Stimulated activated CD8-positive, alpha-beta memory T cell treated with anti-CD3 and anti-CD28 coated beads, Interleukin-7, amount 100 ng/mL, for 1 hour (primary cell): ENCODE measurements around the gene CAPZB.
"Not testable (repeated sequence)": the region's sequence is repeated elsewhere in the genome, so short reads cannot be mapped to it uniquely, and the experiment has no call there.

Experiments used
- DNase-seq, 2 donors: peaks; one replicate each; pipeline ENCODE4 v3.0.0-alpha.2; 2020; ENCODE audit warnings: low read depth in 2 of 2

The CAPZB gene

GRCh38 chr1:19310720-19311502 lies 174.4 kb downstream of the CAPZB start:
- DNase-seq, result no peak

- DNase-seq, result no peak
Observed at GRCh38 chr1:19310061-19310460, 175.3 kb downstream of the CAPZB start.

DNA sequence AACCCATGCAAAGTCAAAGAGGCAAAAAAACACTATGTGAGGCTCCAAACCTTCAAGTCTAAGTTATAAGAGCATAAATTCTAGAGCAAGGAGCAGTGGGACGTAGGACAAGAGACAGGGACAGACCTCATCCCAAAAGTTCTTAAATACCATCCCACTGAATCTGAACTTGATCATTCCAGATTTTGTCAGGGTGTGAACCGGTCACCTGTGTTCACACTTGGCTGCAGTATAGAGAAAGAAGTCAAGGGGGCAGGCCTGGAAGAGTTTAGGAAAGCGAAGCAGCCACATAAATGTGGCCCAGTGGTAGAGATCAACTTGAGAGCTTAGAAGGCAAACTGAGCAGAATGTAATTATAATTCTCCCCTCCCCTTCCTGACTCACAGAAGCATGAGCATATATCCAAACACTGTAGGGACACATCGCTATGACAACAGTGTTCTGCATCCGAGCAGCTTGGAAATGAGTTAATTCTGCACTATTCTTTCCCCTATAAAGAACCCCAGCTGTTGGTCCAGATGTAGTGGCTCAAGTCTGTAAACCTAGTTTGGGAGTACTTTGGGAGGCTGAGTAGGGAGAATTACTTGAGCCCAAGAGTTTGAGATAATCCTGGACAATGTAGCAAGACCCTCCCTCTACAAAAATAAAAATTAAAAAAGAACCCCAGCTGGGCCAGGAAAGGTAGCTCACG lies 176.1 kb downstream of the CAPZB start:
- DNase-seq, result no peak

DNA sequence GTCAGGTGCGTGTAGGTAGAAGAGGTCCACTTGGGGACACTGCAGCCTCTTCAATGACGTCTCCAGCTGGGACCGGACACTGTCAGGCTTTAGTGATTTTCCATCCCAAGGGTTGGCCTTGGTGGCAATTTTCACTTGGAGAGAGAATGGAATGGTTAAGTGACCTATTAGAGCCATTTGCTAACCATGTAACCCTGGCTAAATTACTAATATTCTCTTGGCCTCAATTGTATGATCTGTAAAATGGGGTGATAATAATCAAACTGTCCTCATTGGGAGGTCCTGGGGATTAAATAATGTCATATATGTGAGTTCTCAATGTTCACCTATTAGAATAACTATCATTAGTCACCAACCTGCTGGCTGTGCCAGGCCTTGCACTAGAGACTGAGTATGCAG lies 176.8 kb downstream of the CAPZB start:
- DNase-seq, result no peak

DNA sequence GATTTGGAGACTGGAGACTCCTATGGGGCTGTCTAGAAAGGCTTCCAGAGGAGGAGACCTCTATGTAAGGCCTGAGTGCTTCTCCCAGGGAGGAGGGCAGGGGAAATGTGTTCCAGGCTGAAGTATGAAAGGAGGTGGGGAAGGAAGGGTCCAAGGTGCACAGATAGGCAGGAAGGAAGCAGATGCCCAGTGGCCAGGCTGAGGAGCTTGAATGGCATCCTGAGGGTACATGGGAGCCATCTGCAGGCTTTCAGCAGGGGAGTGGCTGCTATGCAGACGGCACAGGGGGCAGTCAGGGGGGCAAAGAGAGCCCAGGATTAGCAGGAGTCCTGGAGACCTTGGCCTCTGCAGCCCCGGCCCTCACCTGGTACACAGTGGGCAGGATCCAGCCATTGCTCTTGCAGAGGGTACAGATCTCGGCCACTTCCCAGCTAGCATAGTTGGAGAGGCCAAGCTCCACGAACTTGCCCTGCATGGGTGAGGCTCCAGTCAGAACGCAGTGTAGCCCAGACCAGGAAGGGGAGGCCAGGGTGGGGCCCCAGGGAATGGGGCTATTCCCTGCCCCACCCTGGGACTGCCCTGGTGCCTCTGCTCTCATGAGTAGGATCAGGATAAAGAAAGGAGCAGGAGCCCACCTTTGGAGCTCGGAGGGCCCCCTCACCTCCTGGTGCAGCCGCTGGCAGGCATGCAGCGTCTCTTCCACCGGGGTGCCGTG lies 177.4 kb downstream of the CAPZB start:
- DNase-seq, result no peak

GRCh38 chr1:19306941-19307340 lies 178.4 kb downstream of the CAPZB start:
- DNase-seq, result no peak

DNA sequence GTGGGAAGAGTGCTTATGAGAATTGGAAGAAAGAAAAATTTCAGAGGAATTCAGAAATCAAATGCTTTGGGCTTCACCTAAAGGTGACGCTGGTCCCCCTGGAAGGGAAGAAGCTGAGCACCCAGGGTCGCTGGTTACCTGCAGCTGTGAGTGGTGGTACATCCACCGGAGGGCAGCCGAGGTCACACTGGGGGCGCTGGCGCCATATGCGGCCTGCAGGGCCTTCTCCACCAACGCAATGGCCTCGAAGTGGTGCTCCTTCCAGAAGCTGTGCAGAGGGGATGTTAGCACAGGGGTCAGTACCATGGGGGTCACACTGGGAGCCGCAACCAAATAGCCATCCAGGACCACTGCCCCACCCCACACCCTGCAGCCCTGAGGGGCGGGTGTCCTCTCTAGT lies 179.5 kb downstream of the CAPZB start:
- DNase-seq, result no peak

DNA sequence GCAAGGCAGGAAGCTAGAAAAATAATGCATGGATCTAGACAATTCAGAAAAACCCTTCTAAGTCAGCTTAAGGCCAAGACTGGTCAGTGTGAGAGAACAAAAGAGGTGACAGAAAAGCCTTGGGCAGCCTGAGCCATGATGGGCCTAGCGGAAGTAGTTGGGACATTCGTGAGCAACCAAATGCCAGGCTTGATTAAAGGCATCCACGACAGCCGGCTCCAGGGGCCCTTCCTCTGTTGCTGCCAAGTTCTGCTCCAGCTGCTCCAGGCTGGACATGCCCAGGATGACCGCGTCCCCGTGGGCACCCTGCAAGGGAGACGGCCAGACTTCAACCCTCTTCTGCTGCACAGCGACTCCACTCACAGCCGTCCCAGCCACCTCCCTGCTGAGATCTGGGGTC lies 181.3 kb downstream of the CAPZB start:
- DNase-seq, result not testable (repeated sequence)

DNA sequence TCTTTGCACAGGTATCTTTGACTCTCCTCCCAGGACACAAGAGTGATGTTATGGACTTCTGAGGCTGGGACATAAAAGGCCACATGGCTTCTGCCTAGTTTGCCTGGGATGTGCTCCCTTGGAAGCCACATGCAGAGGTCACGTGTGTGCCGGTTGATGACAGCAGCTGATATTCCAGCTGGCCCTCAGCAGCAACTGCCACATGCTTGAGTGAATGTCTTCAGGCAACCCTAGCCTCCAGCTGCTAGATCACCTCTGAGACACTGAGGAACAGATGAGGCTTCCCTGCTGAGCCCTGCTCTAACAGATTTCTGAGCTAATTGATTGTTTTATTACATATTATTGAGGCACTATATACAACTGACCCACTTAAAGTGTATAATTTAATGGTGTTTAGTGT lies 185.1 kb downstream of the CAPZB start:
- DNase-seq, result no peak

GRCh38 chr1:19294638-19295037 lies 190.7 kb downstream of the CAPZB start:
- no peak for DNase-seq

- DNase-seq, result no peak
Observed at GRCh38 chr1:19289244-19289643, 196.1 kb downstream of the CAPZB start.
